DLD1 (cell line): Measurements from ENCODE around the gene PACS1.

Source experiments
- in situ Hi-C: cut with HindIII; loops from 2 replicates; pipeline ENCODE4 v1.10.0; 2017; ENCODE audit warnings: low sequenced_read_pairs

Gene PACS1

DNA sequence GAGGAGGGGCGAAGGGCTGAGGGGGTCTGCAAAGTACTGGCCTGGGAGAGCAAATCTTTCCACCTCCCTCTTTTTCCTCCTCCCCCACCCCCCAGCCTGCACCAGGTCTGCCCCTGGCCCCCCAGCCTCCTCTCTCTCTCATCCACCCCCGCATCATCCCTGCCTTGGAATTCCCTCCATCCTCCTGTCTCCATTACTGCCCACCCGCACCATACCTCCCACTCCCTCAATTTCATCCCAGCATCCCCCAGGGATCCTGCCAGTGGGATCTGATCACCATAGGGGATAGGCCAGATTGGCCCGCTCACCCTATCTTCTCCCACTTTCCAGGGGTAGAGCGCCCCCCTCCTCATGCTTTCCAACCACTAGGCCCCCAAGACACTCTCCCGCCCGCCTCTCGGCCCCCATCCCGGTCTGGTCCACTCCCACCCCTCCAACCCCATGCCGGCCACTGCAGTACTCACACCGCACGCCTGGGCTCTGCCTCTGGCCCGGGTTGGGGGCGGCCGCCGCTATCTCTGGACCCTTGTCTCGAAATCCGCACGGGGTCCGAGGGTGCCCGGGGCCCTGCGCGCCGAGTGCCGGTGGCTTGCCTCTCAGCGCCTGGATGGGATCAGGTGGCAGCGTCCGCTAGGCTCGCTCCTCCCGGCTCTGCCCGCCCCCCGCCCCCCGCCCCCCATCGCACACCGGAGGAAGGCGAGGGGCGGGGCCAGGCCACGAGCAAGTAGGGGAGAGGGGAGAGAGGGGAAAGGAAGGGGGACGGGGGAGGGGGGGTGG, 21.3 kb upstream of the PACS1 start, which contains the start of gene GAL3ST3:
Gene GAL3ST3 (minus strand): TSS at position 615 of the 777 bp plus-strand sequence. CDS start 3,746 bp downstream, outside the sequence.
- in situ Hi-C loops = no loop called here

DNA sequence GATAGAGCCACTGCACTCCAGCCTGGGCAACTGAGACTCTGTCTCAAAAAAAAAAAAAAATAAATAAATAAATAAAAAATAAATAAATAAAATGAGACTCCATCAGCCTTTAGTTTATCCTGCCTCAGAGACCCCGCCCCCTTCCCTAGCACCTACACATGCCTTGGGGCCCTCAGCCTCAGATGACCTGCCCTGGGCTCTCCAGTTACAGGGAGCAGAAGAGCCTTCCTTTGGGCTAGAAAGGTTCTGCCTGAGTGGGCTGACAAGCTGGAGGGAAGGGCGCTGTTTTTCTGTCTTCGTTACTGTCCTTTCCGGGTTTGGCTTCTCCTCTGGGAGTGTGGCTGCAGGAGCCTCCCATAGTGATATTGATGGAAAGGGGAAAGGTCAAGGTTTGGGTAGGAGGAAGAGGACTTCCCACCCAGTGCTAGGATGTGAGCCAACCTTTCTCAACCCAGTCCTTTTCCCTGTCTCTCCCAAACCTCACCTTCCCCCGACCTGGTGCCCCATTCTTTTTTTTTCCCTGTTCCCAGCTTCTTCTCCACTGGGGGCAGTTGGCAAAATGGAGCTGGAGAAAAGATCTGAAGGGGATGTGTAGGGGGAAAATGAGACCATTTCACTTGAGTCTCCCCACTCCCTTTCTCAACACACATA, 19.4 kb upstream of the PACS1 start:
- in situ Hi-C loops = no loop called here

- in situ Hi-C loops = no loop called here
These were observed 18.7 kb upstream of the PACS1 start for GRCh38 chr11:66051371-66051765.

DNA sequence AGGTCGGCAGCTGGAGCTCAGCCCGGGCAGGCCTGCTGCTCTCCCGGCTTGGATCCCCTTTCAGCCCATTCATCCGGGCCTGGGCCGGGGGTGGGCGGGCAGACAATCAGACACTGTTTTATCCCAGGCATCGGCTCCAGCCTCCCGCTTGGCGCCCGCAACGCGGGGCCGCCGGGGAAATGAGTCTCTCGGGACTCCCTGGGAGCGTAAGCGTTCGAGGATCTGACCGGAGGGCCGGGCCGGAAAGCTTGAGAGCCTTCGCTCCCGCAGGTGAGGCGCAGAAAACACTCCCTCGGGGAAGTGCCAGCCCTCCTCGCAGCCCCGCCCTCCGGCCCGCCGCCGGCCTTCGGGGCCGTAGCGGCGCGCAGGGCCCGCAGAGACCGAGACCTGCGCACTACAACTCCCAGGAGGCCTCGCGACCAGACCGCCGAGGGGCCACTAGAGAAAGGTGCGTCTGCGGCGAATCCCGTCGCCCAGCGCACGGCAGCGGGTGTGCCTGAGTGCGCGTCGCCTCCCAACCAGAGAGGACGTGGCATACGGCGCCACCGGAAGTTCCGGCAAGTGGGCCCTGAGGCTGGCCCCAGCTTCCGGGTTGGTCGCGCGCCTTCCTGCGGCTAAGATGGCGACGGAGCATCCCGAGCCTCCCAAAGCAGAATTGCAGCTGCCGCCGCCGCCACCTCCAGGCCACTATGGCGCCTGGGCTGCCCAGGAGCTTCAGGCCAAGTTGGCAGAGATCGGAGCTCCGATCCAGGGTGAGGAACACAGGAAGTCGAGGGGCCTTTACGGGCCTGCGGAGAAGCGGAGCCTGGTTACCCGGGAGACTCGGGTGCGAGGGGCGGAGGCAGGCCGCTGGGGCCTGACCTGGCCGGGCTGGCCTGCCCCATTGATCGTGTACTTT, 18.1 kb upstream of the PACS1 start, which contains the start of gene SF3B2:
Gene SF3B2 (plus strand): TSS at position 599 of the 898 bp plus-strand sequence. CDS start 21 bp downstream, at position 620.
- in situ Hi-C loops = no loop called here

- in situ Hi-C loops = no loop called here
These were observed 17.4 kb upstream of the PACS1 start for GRCh38 chr11:66052664-66052982.

DNA sequence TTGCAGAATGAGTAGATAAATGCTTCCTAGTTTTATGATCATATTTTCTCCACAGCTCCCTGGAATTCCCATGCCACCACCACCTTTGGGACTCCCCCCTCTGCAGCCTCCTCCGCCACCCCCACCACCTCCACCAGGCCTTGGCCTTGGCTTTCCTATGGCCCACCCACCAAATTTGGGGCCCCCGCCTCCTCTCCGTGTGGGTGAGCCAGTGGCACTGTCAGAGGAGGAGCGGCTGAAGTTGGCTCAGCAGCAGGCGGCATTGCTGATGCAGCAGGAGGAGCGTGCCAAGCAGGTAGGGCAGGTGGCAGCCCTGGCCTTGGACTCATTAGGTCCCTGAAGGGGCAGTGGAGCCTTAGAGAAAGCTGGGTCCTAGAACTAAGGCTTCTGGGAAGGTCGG, 15.1 kb upstream of the PACS1 start:
- in situ Hi-C loops = no loop called here

DNA sequence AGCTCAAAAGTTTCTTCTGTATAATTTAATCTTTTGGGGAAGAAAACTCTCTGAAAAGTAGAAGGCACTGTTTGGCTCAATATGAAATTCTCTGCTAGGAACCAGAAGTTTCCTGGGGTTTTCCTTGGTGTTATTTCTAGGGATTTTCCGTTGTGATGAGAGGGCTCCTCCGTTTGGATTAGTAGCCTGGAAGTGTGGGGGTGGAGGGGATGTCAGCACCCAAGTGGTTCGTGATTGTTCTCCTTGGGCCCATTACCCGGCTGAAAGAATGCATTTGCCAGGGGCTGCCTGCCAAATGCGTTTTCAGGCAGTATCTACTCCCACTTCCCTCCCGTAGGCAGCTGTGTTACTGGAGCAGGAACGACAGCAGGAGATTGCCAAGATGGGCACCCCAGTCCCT, 13.6 kb upstream of the PACS1 start:
- in situ Hi-C loops = no loop called here

DNA sequence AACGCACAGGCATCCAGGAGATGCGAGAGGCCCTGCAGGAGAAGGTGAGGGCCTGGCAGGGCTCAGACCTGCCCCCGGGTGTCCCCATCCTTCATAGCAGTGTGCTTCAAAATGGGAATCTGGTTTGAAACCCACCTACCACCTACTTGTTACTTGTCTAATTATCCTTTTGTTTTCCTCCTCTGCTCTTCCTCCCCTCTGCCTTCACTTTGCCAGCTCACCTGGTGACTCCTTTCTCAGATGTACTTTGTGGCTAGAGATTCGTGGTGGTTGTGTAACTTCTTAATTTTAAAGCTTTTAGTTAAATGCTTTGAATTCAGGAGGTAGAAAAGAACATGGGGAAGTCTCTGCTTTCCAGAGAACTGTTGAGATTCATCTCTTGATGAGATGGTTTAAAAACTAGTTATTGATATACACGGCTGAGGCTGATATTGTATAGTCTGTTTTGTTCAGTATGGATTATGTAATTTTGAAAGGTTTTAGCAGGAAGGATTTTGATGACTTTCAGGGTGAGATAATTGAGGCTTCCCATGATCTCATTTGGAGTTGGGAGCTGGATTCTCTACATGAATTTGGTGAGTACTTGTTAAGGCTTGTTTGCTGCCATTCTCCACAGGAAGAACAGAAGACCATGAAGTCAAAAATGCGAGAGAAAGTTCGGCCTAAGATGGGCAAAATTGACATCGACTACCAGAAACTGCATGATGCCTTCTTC, 9.9 kb upstream of the PACS1 start:
- in situ Hi-C loops = no loop called here

GRCh38 chr11:66061268-66061667, 8.8 kb upstream of the PACS1 start:
- in situ Hi-C loops = no loop called here

DNA sequence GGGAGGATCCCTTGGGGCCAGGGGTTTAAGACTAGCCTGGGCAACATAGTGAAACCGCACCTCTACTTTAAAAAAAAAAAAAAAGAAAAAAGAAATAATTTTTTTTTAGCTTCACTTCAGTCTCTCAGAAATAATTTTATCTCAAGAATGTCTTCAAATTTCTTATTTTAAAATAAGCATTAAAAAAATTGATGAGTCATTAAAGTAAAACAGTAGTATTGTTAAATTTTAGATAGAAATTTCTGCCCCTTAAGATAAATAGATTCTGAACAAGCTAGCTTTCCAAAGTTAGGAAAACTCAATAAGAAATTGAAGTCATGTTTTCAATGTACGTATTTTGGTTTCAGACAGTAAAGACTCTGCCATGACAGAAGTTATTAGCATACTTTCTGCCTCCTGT, 7.7 kb upstream of the PACS1 start:
- in situ Hi-C loops = no loop called here

GRCh38 chr11:66063900-66064299, 6.2 kb upstream of the PACS1 start:
- in situ Hi-C loops = no loop called here

GRCh38 chr11:66064571-66064970, 5.5 kb upstream of the PACS1 start:
- in situ Hi-C loops = no loop called here

GRCh38 chr11:66066751-66067150, 3.3 kb upstream of the PACS1 start:
- in situ Hi-C loops = no loop called here

DNA sequence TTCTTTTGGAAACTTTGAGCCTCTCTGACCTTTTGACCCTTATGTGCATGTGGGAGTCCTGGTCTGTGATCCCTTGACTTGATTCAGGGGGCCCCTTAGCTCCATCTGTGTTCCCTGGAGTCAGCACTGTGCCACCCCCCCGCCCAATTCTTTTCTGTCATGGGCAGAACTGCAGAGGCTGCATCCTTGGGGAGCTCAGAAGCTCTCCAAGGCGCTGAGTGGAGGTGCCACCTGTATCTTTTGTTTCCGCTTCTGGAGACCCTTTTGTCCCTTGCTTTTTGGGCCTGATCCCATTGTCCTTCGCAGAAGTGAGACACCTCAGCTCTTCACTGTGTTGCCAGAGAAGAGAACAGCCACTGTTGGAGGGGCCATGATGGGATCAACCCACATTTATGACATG, 2.4 kb upstream of the PACS1 start:
- in situ Hi-C loops = no loop called here

GRCh38 chr11:66068154-66068821, 1.8 kb upstream of the PACS1 start:
- in situ Hi-C loops = no loop called here

DNA sequence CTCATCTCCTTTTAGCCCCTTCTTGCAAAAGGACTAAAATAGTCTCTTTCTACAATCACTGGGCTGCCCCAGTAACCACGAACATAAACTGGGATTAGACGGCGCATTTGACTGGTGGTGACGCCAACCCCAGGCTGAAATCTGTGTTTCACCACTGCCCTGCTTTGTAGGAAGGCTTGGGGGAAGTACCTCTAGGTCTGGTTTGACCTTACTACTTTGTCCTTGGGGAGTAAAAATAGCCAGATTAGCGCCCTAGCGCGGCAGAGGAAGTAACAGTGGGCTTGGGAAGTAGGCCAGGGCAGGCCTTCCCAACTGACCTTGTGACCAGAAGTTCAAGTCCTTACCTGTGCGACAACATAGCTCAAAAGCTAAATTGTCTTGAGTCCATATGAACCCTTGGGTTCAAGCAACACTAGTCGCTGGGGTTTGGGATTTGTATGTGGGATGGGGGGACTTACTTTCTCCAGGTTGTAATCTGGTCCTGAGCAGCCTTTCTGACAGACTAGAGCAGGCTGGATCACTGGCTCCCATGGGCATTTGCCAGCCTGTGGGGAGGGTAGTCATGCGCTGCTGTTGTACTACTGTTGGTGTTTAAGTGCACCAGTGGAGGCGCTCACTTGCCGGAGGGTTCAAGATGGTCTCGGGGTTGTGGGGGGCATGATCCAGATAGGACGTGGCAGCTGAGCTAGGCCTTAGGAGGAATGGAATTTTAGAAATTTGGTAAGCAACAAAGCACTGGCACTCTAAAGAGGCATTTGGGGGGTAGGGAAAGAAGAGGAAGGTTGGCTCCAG, 953 bp upstream of the PACS1 start:
- in situ Hi-C loops = no loop called here

GRCh38 chr11:66070604-66071380, 720 bp downstream of the PACS1 start:
- in situ Hi-C loops = no loop called here

GRCh38 chr11:66071381-66071801, 1.3 kb downstream of the PACS1 start:
- in situ Hi-C loops = no loop called here

DNA sequence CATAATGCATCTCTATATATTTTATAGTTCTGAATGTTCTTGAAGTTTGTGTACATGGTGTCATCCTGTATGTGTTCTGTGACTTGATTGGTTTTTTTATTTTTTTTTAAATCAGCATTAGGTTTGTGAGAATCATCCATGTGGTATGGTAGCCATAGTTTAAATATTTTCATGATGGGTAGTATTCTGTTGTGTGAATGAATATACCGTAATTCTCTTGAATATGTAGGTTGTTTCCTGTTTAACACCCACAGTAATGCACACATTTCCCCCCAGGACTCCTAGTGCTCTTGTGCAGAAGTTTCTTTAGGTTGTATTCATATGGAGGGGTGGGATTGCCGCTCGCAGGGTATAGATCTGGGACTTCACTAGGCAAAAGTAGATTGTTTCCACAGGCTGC, 2.0 kb downstream of the PACS1 start:
- in situ Hi-C loops = no loop called here
